Ovary (tissue), 9 donors: ENCODE measurements around the gene CHFR. TPM values are rescaled to one million over a fixed set of nuclear protein-coding genes. Genes with fewer than 3 reads are reported as not detected.
"Not testable (repeated sequence)": the region's sequence is repeated elsewhere in the genome, so short reads cannot be mapped to it uniquely, and the experiment has no call there.

Experiments used
- DNase-seq, 5 donors: peaks; one replicate each; pipeline ENCODE4 v3.0.0-alpha.2; 2019 to 2020
- H3K27ac ChIP-seq, 2 donors: fragments of 200-600 bp; one replicate each; pipeline versions ENCODE4 v1.5.1 to v1.8.0; 2019 to 2022
- H3K27me3 ChIP-seq: fragments of 200-600 bp; one replicate; pipeline ENCODE4 v1.8.0; 2022
- H3K36me3 ChIP-seq: fragments of 200-600 bp; sonication (generic); one replicate; pipeline ENCODE4 v1.5.1; 2019
- H3K4me1 ChIP-seq: one replicate; pipeline ENCODE4 v1.8.1; 2013; ENCODE audit warnings: mild to moderate bottlenecking, moderate library complexity; ENCODE audit not compliant: insufficient read depth
- H3K4me3 ChIP-seq: fragments of 200-600 bp; sonication (generic); one replicate; pipeline ENCODE4 v1.5.1; 2017
- H3K9me3 ChIP-seq, 2 donors: fragments of 200-600 bp in 1 of 2; sonication (generic) in 1 of 2; one replicate each; pipeline versions ENCODE4 v1.5.1 to v1.8.1; 2013 to 2019; ENCODE audit warnings: mild to moderate bottlenecking in 1 of 2, moderate library complexity in 1 of 2
- EP300 ChIP-seq: sonication (generic); formaldehyde crosslinking; IDR thresholded peaks from one replicate; pipeline ENCODE4 v1.6.1; 2017; ENCODE audit warnings: antibody characterized with exemption
- POLR2A ChIP-seq: fragments of 450-650 bp; IDR thresholded peaks from one replicate; pipeline ENCODE4 v1.6.1; 2017; ENCODE audit warnings: antibody characterized with exemption, mild to moderate bottlenecking, moderate library complexity
- WGBS, 3 donors: extraction: QIAGEN DNeasy Blood & Tissue Kit in 1 of 3; methylation state at CpG; one replicate each; pipeline versions ENCODE4 v1.1.5 to v1.1.7; 2013 to 2017; 5-methylcytosine and 5-hydroxymethylcytosine counted together
- intact Hi-C, 4 donors: fragments of 100-400 bp; cut with DNase I; formaldehyde crosslinking; loops; one replicate each; pipeline versions ENCODE4 v1.11.0 to v1.15.1; 2022 to 2023
- polyA plus RNA-seq, 2 donors: library from polyadenylated mRNA; stranded (reverse); fragments of 200-250 nt in 1 of 2; fragments of 350-450 nt in 1 of 2; fragmentation: Illumina TruSeq in 1 of 2; extraction: RNeasy Lipid Tissue Mini Kit (QIAGEN cat#74804) in 1 of 2; gene quantifications; one replicate each; pipeline ENCODE4 v1.2.3, GENCODE V29; 2013 to 2014
- total RNA-seq, 7 donors: library from RNA; depleted of rRNA in 2 of 7; stranded (reverse); fragments of >200 nt in 2 of 7; fragmentation: NEBNext Ultra II Directional in 3 of 7; extraction: Animal tissue kit (Norgen Biotek cat#: 25700) in 3 of 7; gene quantifications; one replicate each; pipeline versions ENCODE4 v1.1.0 to v1.2.4, GENCODE V29; 2016 to 2023
- TF ChIP-seq, protein P1 (sequence below), 3 donors: fragments of 450-650 bp in 2 of 3; fragments of 200-600 bp in 1 of 3; IDR thresholded peaks; one replicate each; pipeline versions ENCODE4 v1.5.1 to v1.8.0; 2016 to 2022; ENCODE audit warnings: antibody characterized with exemption in 3 of 3, mild to moderate bottlenecking in 1 of 3
- donor health status: DM: no; HTN: no; CAD: no; lungs with moderate emphysema.
- donor health status: DM: no; HTN: no; CAD: no.
- donor health status: Bipolar disorder and iron deficiency.
- donor health status: DM: yes; HTN: yes; CAD: no.
- donor health status: DM: no; HTN: no; CAD: no.
- donor health status: DM: yes; HTN: yes; CAD: no.

CHFR gene
- total and polyA plus RNA-seq, 9 donors: 11.7 to 36.4 (median 17.5) TPM

DNA sequence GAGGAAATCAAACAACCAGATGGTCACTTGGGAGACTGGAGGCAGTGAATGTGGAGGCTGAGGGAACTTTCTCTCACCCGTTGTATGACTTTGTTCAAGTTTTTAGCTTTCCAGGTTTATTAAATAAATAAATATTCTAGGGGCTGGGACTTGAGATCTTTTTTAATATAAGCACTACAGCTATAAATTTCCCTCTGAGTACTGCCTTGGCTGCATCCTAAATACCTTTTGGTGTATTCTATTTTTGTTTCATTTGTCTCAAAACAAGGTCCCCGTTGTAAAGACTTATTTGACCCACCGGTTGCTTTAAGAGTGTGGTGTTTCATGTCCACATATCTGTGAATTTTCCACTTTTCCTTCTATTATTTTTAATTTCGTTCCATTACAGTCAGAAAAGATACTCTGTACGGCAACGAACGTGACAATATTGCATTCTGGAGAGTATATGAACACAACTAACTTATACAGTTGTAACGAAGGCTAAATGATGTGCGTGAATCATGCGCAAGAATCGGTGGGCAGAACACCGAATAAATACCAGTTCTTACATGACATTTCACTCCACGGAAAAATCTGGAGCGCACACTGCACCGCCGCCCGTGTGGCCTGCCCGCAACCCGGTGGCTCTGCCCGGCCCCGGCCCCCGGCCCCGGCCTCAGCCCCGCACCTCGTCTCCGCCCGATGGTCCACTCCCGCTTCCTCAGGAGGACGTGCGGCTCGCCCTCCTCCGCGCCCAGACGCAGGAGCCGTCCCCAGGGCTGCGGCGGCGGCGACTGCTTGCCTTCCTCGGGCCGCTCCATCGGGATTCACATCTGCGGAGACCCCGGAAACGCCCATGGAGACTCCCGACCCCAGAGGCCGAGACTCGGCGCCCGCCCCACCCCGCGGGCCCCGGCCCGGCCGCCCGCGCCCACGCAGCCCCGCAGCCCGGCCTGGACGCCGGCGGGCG, 602 bp downstream of the CHFR start:
- Histone ChIP-seq H3K9me3 (no peaks in the 10 kb centered on the region), H3K36me3 (no peaks in the 10 kb centered on the region), H3K4me1 (no peaks in the 10 kb centered on the region), H3K27me3 (no peaks in the 10 kb centered on the region), H3K4me3 (peak overlapping the region; percentile 91), H3K27ac (no peak overlapping the region)
- WGBS, 3 donors: 6 to 34% (median 9%) methylated on average over 14 to 64 of the region's 64 CpGs
- DNase-seq: no peak
- intact Hi-C loops: no loop called here
- no peak for TF ChIP-seq EP300
- TF ChIP-seq, protein P1, sequence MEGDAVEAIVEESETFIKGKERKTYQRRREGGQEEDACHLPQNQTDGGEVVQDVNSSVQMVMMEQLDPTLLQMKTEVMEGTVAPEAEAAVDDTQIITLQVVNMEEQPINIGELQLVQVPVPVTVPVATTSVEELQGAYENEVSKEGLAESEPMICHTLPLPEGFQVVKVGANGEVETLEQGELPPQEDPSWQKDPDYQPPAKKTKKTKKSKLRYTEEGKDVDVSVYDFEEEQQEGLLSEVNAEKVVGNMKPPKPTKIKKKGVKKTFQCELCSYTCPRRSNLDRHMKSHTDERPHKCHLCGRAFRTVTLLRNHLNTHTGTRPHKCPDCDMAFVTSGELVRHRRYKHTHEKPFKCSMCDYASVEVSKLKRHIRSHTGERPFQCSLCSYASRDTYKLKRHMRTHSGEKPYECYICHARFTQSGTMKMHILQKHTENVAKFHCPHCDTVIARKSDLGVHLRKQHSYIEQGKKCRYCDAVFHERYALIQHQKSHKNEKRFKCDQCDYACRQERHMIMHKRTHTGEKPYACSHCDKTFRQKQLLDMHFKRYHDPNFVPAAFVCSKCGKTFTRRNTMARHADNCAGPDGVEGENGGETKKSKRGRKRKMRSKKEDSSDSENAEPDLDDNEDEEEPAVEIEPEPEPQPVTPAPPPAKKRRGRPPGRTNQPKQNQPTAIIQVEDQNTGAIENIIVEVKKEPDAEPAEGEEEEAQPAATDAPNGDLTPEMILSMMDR (IDR thresholded peaks at IDR 0.05): no peak
- no peak for TF ChIP-seq POLR2A

DNA sequence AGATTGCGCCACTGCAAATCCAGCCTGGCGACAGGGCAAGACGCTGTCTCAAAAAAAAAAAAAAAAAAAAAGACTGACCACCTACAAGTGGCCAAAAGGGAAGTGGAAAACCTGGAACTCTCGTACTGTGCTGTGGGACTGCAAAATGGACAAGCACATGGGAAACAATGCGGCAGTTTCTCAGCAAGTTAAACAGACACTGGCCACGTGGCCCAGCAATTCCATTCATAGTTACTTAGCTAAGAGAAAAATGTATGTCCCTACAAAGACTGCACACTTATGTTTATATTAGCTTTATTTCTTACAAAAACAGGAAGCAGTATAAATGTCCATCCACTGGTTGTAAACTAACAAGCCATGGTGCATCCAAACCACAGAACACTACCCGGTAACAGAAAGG, 5.6 kb downstream of the CHFR start:
- intact Hi-C loops: no loop called here
- no peak overlapping the region for H3K27ac ChIP-seq
- no peak for DNase-seq
- WGBS, 3 donors: 57 to 75% (median 66%) methylated on average over 7 of the region's 7 CpGs
- no peaks in the 10 kb centered on the region for H3K36me3 ChIP-seq
- no peak for TF ChIP-seq EP300
- TF ChIP-seq POLR2A: no peak
- TF ChIP-seq, protein P1 (IDR thresholded peaks at IDR 0.05): no peak
- no peaks in the 10 kb centered on the region for H3K4me1 ChIP-seq
- no peaks in the 10 kb centered on the region for H3K9me3 ChIP-seq
- no peaks in the 10 kb centered on the region for H3K27me3 ChIP-seq
- H3K4me3 ChIP-seq: no peak overlapping the region

DNA sequence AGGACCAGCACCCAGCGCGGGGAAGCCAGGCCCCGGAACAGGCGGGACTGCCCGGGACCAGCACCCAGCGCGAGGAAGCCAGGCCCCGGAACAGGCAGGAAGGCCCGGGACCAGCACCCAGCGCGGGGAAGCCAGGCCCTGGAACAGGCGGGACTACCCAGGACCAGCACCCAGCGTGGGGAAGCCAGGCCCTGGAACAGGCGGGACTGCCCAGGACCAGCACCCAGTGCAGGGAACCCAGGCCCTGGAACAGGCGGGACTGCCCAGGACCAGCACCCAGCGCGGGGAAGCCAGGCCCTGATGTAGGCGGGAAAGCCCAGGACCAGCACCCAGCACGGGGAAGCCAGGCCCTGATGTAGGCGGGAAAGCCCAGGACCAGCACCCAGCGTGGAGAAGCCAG, 12.8 kb downstream of the CHFR start:
- H3K27me3 ChIP-seq, H3K36me3 ChIP-seq, H3K27ac ChIP-seq, H3K9me3 ChIP-seq, DNase-seq, H3K4me3 ChIP-seq, intact Hi-C loops, H3K4me1 ChIP-seq: not testable (repeated sequence)
- 84 to 96% (median 92%) methylated on average over 21 of the region's 21 CpGs for WGBS, 3 donors

DNA sequence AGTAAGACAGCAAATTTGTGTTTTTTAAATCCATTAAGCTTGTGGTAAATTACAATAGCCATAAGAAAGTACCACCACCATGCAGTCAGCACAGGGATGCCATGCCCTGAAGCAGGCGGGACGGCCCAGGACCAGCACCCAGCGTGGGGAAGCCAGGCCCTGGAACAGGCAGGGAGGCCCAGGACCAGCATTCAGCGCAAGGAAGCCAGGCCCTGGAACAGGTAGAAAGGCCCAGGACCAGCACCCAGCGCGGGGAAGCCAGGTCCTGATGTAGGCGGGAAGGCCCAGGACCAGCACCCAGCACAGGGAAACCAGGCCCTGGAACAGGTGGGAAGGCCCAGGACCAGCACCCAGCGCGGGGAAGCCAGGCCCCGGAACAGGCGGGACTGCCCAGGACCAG, 13.2 kb downstream of the CHFR start:
- no peak overlapping the region for H3K27ac ChIP-seq
- DNase-seq: no peak
- intact Hi-C loops: no loop called here
- H3K4me3 ChIP-seq: no peak overlapping the region
- WGBS, 3 donors: 91 to 97% (median 95%) methylated on average over 11 of the region's 11 CpGs
- H3K4me1 ChIP-seq: no peaks in the 10 kb centered on the region
- no peaks in the 10 kb centered on the region for H3K27me3 ChIP-seq
- no peaks in the 10 kb centered on the region for H3K9me3 ChIP-seq
- H3K36me3 ChIP-seq: no peaks in the 10 kb centered on the region
- TF ChIP-seq, protein P1 (IDR thresholded peaks at IDR 0.05): no peak
- TF ChIP-seq POLR2A (no peak), EP300 (no peak)

DNA sequence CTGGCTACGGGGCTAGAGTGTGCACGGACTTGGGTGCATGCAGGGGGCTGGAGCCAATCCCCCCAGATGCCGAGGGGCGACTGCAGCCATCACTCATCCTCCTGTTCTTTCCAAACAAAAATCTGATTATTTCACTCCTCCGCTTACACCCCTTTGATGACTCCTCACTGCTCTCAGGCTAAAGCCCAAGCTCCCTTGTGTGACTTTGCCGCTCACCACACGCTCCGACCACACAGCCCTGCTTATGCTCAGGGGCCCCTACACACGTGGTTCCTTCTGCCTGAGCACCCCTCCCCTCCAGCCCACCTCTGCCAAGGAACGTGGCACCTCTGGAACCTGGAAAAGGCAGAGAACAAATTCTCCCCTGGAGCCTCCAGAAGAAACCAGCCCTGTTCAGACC, 13.7 kb downstream of the CHFR start:
- Histone ChIP-seq H3K4me3 (no peak overlapping the region), H3K36me3 (no peaks in the 10 kb centered on the region), H3K27ac (no peak overlapping the region), H3K9me3 (no peaks in the 10 kb centered on the region), H3K27me3 (no peaks in the 10 kb centered on the region), H3K4me1 (no peaks in the 10 kb centered on the region)
- TF ChIP-seq POLR2A (no peak), EP300 (no peak)
- TF ChIP-seq, protein P1 (IDR thresholded peaks at IDR 0.05): no peak
- no peak for DNase-seq
- WGBS, 3 donors: 91 to 93% (median 91%) methylated on average over 10 of the region's 10 CpGs
- intact Hi-C loops: no loop called here
